Mesendoderm (in vitro differentiated cells): ENCODE results near the gene B3GALT5.

Source experiments
- DNase-seq: peaks from one replicate; pipeline ENCODE4 v3.0.0; 2013
- H2AK5ac ChIP-seq: 2 replicates; pipeline ENCODE4 v1.6.1; 2013; ENCODE audit warnings: low read length, inconsistent platforms
- H2BK120ac ChIP-seq: 2 replicates; pipeline ENCODE4 v1.6.1; 2013; ENCODE audit warnings: low read depth, mild to moderate bottlenecking, low read length, moderate library complexity, mixed read lengths
- H2BK15ac ChIP-seq: replicated peaks from 2 replicates; pipeline ENCODE4 v1.6.1; 2013; ENCODE audit warnings: low read depth, mild to moderate bottlenecking, moderate library complexity
- H2BK5ac ChIP-seq: 2 replicates; pipeline ENCODE4 v1.6.1; 2013; ENCODE audit warnings: low read length, inconsistent platforms
- H3K18ac ChIP-seq: 2 replicates; pipeline ENCODE4 v1.6.1; 2013; ENCODE audit warnings: mild to moderate bottlenecking, low read length, mixed read lengths
- H3K23ac ChIP-seq: one replicate; pipeline ENCODE4 v1.6.1; 2013; ENCODE audit warnings: low read length
- H3K27ac ChIP-seq: 2 replicates; pipeline ENCODE4 v1.5.1; 2013; ENCODE audit warnings: low read depth, mild to moderate bottlenecking, inconsistent platforms, low read length, moderate library complexity
- H3K27me3 ChIP-seq: 2 replicates; pipeline ENCODE4 v1.6.1; 2013; ENCODE audit warnings: low read length, control low read depth, mild to moderate bottlenecking, inconsistent platforms; ENCODE audit not compliant: insufficient read depth, poor library complexity
- H3K36me3 ChIP-seq: 2 replicates; pipeline ENCODE4 v1.6.1; 2013; ENCODE audit warnings: low read length, inconsistent platforms; ENCODE audit not compliant: control insufficient read depth, insufficient read depth
- H3K4ac ChIP-seq: one replicate; pipeline ENCODE4 v1.6.1; 2013; ENCODE audit warnings: low read depth, mild to moderate bottlenecking, low read length, moderate library complexity
- H3K4me1 ChIP-seq: 2 replicates; pipeline ENCODE4 v1.6.1; 2013; ENCODE audit warnings: low read depth, low read length, inconsistent platforms; ENCODE audit not compliant: control insufficient read depth
- H3K4me2 ChIP-seq: 2 replicates; pipeline ENCODE4 v1.6.1; 2013; ENCODE audit warnings: low read length
- H3K4me3 ChIP-seq: 2 replicates; pipeline ENCODE4 v1.5.1; 2013; ENCODE audit warnings: mild to moderate bottlenecking, low read length
- H3K56ac ChIP-seq: one replicate; pipeline ENCODE4 v1.6.1; 2013; ENCODE audit warnings: low read length
- H3K79me1 ChIP-seq: 2 replicates; pipeline ENCODE4 v1.6.1; 2013; ENCODE audit warnings: low read length, inconsistent platforms
- H3K79me2 ChIP-seq: 2 replicates; pipeline ENCODE4 v1.6.1; 2013; ENCODE audit warnings: mild to moderate bottlenecking, low read length; ENCODE audit not compliant: control insufficient read depth, insufficient read depth
- H3K9ac ChIP-seq: 2 replicates; pipeline ENCODE4 v1.6.1; 2013; ENCODE audit warnings: low read length, inconsistent platforms
- H4K5ac ChIP-seq: one replicate; pipeline ENCODE4 v1.6.1; 2013; ENCODE audit warnings: low read length
- H4K8ac ChIP-seq: one replicate; pipeline ENCODE4 v1.6.1; 2013; ENCODE audit warnings: low read depth, mild to moderate bottlenecking, control low read depth, low read length, moderate library complexity
- WGBS: extraction: QIAGEN DNeasy Blood & Tissue Kit; methylation state at CpG from one replicate; pipeline ENCODE4 v1.1.7; 2013; ENCODE audit warnings: low lambda C conversion rate, missing lambda C conversion rate; ENCODE audit not compliant: insufficient coverage; ENCODE audit errors: extremely low coverage; 5-methylcytosine and 5-hydroxymethylcytosine counted together

The B3GALT5 gene

DNA sequence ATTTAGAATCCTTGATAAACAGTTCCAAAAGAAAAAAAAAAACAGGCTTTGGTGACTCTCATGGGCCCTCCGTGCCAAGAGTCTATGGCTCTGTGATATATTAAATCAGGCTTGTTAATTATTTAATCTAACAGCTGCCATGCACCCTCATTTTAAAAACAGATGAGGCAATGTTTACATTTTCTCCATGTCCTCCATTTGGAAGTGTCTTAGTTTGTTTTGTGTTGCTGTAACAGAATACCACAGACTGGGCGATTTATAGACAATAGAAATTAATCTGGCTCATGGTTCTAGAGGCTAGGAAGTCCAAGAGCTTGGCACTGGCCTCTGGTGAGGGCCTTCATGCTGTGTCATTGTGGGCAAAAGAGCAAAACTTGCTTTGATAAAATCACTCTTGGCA, 58.0 kb downstream of the B3GALT5 start:
- Histone ChIP-seq H3K79me1 (no peaks in the 10 kb centered on the region), H3K36me3 (no peaks in the 10 kb centered on the region), H2BK15ac (no peak overlapping the region), H2BK5ac (no peak overlapping the region), H3K9ac (no peak overlapping the region), H2AK5ac (no peak overlapping the region), H3K4ac (no peak overlapping the region), H3K79me2 (no peaks in the 10 kb centered on the region), H3K18ac (no peak overlapping the region), H3K27ac (no peak overlapping the region), H3K56ac (no peak overlapping the region), H3K4me3 (no peak overlapping the region), H4K8ac (no peak overlapping the region), H3K4me2 (no peak overlapping the region), H3K23ac (no peak overlapping the region), H3K27me3 (no peaks in the 10 kb centered on the region), H3K4me1 (no peaks in the 10 kb centered on the region), H4K5ac (no peak overlapping the region), H2BK120ac (no peak overlapping the region)
- no CpG with 5 or more reads among the region's 2 CpGs for WGBS
- no peak for DNase-seq

- Histone ChIP-seq H3K23ac (no peak overlapping the region), H3K18ac (no peak overlapping the region), H3K36me3 (no peaks in the 10 kb centered on the region), H3K56ac (no peak overlapping the region), H3K4me3 (no peak overlapping the region), H3K4me1 (no peaks in the 10 kb centered on the region), H3K27ac (no peak overlapping the region), H3K9ac (no peak overlapping the region), H4K5ac (no peak overlapping the region), H2BK5ac (no peak overlapping the region), H4K8ac (no peak overlapping the region), H3K79me2 (no peaks in the 10 kb centered on the region), H3K79me1 (no peaks in the 10 kb centered on the region), H3K27me3 (no peaks in the 10 kb centered on the region), H2BK120ac (no peak overlapping the region), H2AK5ac (no peak overlapping the region), H3K4me2 (no peak overlapping the region), H3K4ac (no peak overlapping the region), H2BK15ac (no peak overlapping the region)
- DNase-seq, result no peak
- WGBS, result no CpG with 5 or more reads among the region's 8 CpGs
These were observed 59.2 kb downstream of the B3GALT5 start for GRCh38 chr21:39671986-39672385.

DNA sequence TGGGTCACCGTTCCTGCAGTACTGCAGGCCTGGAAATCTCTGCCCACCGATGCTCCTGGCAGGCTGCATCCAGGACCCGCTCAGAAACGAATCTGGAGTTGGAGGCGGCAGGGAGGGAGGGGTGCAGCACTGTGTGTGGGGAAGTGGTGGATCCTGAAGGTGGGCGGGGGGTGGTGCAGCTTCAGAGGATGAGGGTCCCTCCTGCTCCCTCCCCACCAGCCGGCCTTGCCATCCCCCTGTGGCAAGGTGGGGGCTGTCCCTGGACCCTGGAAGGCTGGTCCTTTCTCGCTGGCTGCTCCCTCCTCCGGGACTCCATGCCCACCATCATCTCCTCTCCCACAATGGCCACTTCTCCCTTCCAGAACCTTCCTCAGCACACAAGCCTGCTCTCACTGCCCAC, 60.4 kb downstream of the B3GALT5 start:
- H2BK15ac ChIP-seq, result no peak overlapping the region
- no peak overlapping the region for H2BK120ac ChIP-seq
- H2AK5ac ChIP-seq, result no peak overlapping the region
- no peaks in the 10 kb centered on the region for H3K79me1 ChIP-seq
- H3K4ac ChIP-seq, result no peak overlapping the region
- H3K23ac ChIP-seq, result no peak overlapping the region
- no peaks in the 10 kb centered on the region for H3K79me2 ChIP-seq
- no peak overlapping the region for H3K56ac ChIP-seq
- H3K9ac ChIP-seq, result no peak overlapping the region
- H3K27me3 ChIP-seq, result no peaks in the 10 kb centered on the region
- H3K18ac ChIP-seq, result no peak overlapping the region
- no peaks in the 10 kb centered on the region for H3K4me1 ChIP-seq
- no peak overlapping the region for H3K4me3 ChIP-seq
- no peak overlapping the region for H2BK5ac ChIP-seq
- H4K8ac ChIP-seq, result no peak overlapping the region
- no CpG with 5 or more reads among the region's 9 CpGs for WGBS
- H3K27ac ChIP-seq, result no peak overlapping the region
- DNase-seq, result no peak
- H3K36me3 ChIP-seq, result no peaks in the 10 kb centered on the region
- H3K4me2 ChIP-seq, result no peak overlapping the region
- H4K5ac ChIP-seq, result no peak overlapping the region

- Histone ChIP-seq H3K4me2 (no peak overlapping the region), H3K23ac (peak overlapping the region; percentile 2), H3K18ac (no peak overlapping the region), H3K9ac (no peak overlapping the region), H2BK120ac (no peak overlapping the region), H4K8ac (no peak overlapping the region), H2BK15ac (no peak overlapping the region), H3K56ac (no peak overlapping the region), H3K4me3 (no peak overlapping the region), H2AK5ac (no peak overlapping the region), H3K27ac (no peak overlapping the region), H2BK5ac (no peak overlapping the region), H3K79me1 (no peaks in the 10 kb centered on the region), H3K27me3 (no peaks in the 10 kb centered on the region), H3K36me3 (no peaks in the 10 kb centered on the region), H3K4ac (no peak overlapping the region), H4K5ac (no peak overlapping the region), H3K79me2 (no peaks in the 10 kb centered on the region), H3K4me1 (no peaks in the 10 kb centered on the region)
- DNase-seq, result no peak
- no CpG with 5 or more reads among the region's 11 CpGs for WGBS
These were observed 61.0 kb downstream of the B3GALT5 start for GRCh38 chr21:39673736-39674135.

DNA sequence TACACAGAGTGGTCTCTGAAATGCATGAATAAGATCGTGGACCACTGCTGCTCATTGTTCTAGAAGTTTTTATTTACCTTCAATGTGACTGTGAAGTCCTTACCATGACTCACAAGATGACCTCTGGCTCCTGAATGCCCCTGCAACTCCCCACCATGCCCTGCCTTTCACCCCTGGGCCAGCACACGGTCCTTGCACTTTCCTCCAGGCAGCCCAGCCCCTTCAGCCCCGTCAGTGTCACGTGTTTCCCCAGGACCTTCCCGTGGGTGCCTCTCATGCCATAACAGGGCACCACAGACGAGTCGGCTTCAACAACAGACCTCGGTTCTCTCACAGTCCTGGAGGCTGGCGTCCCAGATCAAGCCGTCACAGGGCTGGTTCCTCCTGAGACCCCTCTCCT, 62.1 kb downstream of the B3GALT5 start:
- H4K5ac ChIP-seq, result no peak overlapping the region
- no peaks in the 10 kb centered on the region for H3K36me3 ChIP-seq
- H3K27ac ChIP-seq, result no peak overlapping the region
- no peak overlapping the region for H3K18ac ChIP-seq
- H3K56ac ChIP-seq, result no peak overlapping the region
- no peak for DNase-seq
- H3K4me1 ChIP-seq, result no peaks in the 10 kb centered on the region
- H2BK15ac ChIP-seq, result no peak overlapping the region
- WGBS, result no CpG with 5 or more reads among the region's 10 CpGs
- H3K27me3 ChIP-seq, result no peaks in the 10 kb centered on the region
- H3K4me3 ChIP-seq, result no peak overlapping the region
- no peaks in the 10 kb centered on the region for H3K79me2 ChIP-seq
- H2BK5ac ChIP-seq, result no peak overlapping the region
- H3K9ac ChIP-seq, result no peak overlapping the region
- H4K8ac ChIP-seq, result no peak overlapping the region
- no peak overlapping the region for H3K4me2 ChIP-seq
- no peak overlapping the region for H2BK120ac ChIP-seq
- H2AK5ac ChIP-seq, result no peak overlapping the region
- no peak overlapping the region for H3K4ac ChIP-seq
- H3K23ac ChIP-seq, result no peak overlapping the region
- H3K79me1 ChIP-seq, result no peaks in the 10 kb centered on the region

- Histone ChIP-seq H3K27ac (no peak overlapping the region), H3K23ac (no peak overlapping the region), H3K79me1 (no peaks in the 10 kb centered on the region), H2BK15ac (no peak overlapping the region), H3K9ac (no peak overlapping the region), H3K79me2 (no peaks in the 10 kb centered on the region), H4K5ac (no peak overlapping the region), H2BK5ac (no peak overlapping the region), H4K8ac (no peak overlapping the region), H2BK120ac (no peak overlapping the region), H3K27me3 (no peaks in the 10 kb centered on the region), H3K36me3 (no peaks in the 10 kb centered on the region), H3K4me3 (no peak overlapping the region), H3K4me1 (no peaks in the 10 kb centered on the region), H3K4me2 (no peak overlapping the region), H3K18ac (no peak overlapping the region), H3K4ac (no peak overlapping the region), H2AK5ac (no peak overlapping the region), H3K56ac (no peak overlapping the region)
- no CpG with 5 or more reads among the region's 12 CpGs for WGBS
- no peak for DNase-seq
These were observed 62.9 kb downstream of the B3GALT5 start for GRCh38 chr21:39675590-39675989.
